OCI-LY3 (cell line): ENCODE data around the gene TTC13.

Experiments used
- H2AFZ ChIP-seq: fragments of 200-600, 300-600 bp; shearing (Covaris generic); 2 replicates; pipeline ENCODE4 v1.6.0; 2014; ENCODE audit warnings: antibody characterized with exemption, low read depth, low read length
- H3K27ac ChIP-seq: fragments of 200-600, 300-600 bp; sonication (generic); 2 replicates; pipeline ENCODE4 v1.5.1; 2014; ENCODE audit warnings: mild to moderate bottlenecking, low read length, moderate library complexity, mixed read lengths
- H3K27me3 ChIP-seq: fragments of 200-600, 300-600 bp; sonication (generic); 2 replicates; pipeline ENCODE4 v1.6.1; 2014; ENCODE audit warnings: low read depth, low read length, mixed read lengths
- H3K36me3 ChIP-seq: fragments of 200-600, 300-600 bp; sonication (generic); replicated peaks from 2 replicates; pipeline ENCODE3; 2014; ENCODE audit warnings: low read depth, low read length, mixed read lengths
- H3K4me1 ChIP-seq: fragments of 300-600, 200-600 bp; sonication (generic); 2 replicates; pipeline ENCODE4 v1.6.1; 2014; ENCODE audit warnings: low read length, mixed read lengths
- H3K4me2 ChIP-seq: fragments of 200-600, 300-600 bp; sonication (generic); 2 replicates; pipeline ENCODE4 v1.6.1; 2014; ENCODE audit warnings: low read length, mixed read lengths
- H3K4me3 ChIP-seq: fragments of 300-600, 200-600 bp; sonication (generic); 2 replicates; pipeline ENCODE4 v1.5.1; 2014; ENCODE audit warnings: antibody characterized with exemption, mild to moderate bottlenecking, low read length, moderate library complexity
- H3K79me2 ChIP-seq: fragments of 300-600, 200-600 bp; shearing (Covaris generic); 2 replicates; pipeline ENCODE4 v1.6.1; 2014; ENCODE audit warnings: mild to moderate bottlenecking, low read length, mixed read lengths
- H3K9ac ChIP-seq: fragments of 300-600, 200-600 bp; shearing (Covaris generic); 2 replicates; pipeline ENCODE4 v1.6.0; 2014; ENCODE audit warnings: mild to moderate bottlenecking, low read length, moderate library complexity
- H3K9me3 ChIP-seq: fragments of 200-600, 300-600 bp; shearing (Covaris generic); 2 replicates; pipeline ENCODE4 v1.6.1; 2014; ENCODE audit warnings: low read length, mixed read lengths; ENCODE audit not compliant: insufficient read depth
- H4K20me1 ChIP-seq: fragments of 200-600, 300-600 bp; sonication (generic); 2 replicates; pipeline ENCODE4 v1.6.1; 2016; ENCODE audit warnings: low read length, mixed read lengths; ENCODE audit not compliant: insufficient read depth
- EZH2phosphoT487 ChIP-seq: fragments of 200-600 bp; shearing (Covaris generic); IDR thresholded peaks from 2 replicates; pipeline ENCODE4 v1.6.1; 2018; ENCODE audit warnings: antibody characterized with exemption, mixed run types, low read depth
- TF ChIP-seq, protein P1 (sequence below): fragments of 200-600, 300-600 bp; sonication (generic); IDR thresholded peaks from 2 replicates; pipeline ENCODE4 v1.5.1; 2014; ENCODE audit warnings: antibody characterized with exemption, low read length, low read depth

The TTC13 gene

GRCh38 chr1:230909974-230910754 lies 68.5 kb downstream of the TTC13 start:
- Histone ChIP-seq H3K9ac (no peak overlapping the region), H3K9me3 (no peaks in the 10 kb centered on the region), H4K20me1 (no peaks in the 10 kb centered on the region), H3K79me2 (no peaks in the 10 kb centered on the region), H3K27ac (no peak overlapping the region), H3K36me3 (peaks cover 32% of the 10 kb centered on the region), H2AFZ (no peak overlapping the region), H3K27me3 (no peaks in the 10 kb centered on the region), H3K4me1 (no peaks in the 10 kb centered on the region), H3K4me3 (no peak overlapping the region), H3K4me2 (no peak overlapping the region)
- no peak for TF ChIP-seq EZH2phosphoT487
- TF ChIP-seq, protein P1, sequence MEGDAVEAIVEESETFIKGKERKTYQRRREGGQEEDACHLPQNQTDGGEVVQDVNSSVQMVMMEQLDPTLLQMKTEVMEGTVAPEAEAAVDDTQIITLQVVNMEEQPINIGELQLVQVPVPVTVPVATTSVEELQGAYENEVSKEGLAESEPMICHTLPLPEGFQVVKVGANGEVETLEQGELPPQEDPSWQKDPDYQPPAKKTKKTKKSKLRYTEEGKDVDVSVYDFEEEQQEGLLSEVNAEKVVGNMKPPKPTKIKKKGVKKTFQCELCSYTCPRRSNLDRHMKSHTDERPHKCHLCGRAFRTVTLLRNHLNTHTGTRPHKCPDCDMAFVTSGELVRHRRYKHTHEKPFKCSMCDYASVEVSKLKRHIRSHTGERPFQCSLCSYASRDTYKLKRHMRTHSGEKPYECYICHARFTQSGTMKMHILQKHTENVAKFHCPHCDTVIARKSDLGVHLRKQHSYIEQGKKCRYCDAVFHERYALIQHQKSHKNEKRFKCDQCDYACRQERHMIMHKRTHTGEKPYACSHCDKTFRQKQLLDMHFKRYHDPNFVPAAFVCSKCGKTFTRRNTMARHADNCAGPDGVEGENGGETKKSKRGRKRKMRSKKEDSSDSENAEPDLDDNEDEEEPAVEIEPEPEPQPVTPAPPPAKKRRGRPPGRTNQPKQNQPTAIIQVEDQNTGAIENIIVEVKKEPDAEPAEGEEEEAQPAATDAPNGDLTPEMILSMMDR, result no peak

DNA sequence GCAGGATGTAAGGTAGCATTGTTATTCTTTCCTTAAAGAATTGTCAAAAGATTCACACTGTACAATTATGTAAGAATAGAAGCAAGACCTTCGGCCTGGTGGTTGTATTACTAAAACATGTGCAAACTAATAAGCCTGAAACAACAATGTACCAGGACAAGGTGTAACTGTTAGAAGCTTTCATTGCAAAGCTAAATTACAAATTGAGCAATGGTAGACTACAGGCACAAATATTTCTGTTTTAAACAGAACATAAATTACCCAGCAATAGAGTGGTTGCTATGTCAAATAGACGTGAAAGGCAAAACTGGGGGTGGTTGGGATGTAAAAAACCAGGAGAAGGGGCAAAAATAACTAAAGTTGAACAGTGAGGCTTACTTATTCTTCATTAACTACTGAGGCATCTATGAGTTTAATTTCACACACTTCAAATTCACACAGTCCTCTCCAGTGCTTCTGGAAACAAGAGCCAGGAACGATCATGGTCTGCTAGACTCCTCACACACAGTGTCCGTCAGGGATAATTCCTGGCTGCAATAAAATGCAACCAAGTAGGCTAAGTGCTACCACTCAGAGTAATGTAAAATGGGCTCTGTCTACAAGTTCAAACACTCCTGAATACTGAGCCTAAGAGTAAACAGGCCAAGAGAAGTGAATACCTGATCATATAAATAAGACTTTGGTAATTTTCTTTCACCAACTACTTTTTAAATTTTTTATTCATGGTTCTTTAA lies 71.0 kb downstream of the TTC13 start:
- no peak for TF ChIP-seq EZH2phosphoT487
- TF ChIP-seq, protein P1, result no peak
- Histone ChIP-seq H3K4me2 (no peak overlapping the region), H3K79me2 (no peaks in the 10 kb centered on the region), H3K36me3 (peaks cover 26% of the 10 kb centered on the region), H2AFZ (no peak overlapping the region), H4K20me1 (no peaks in the 10 kb centered on the region), H3K9ac (no peak overlapping the region), H3K9me3 (no peaks in the 10 kb centered on the region), H3K27ac (no peak overlapping the region), H3K4me1 (no peaks in the 10 kb centered on the region), H3K4me3 (no peak overlapping the region), H3K27me3 (no peaks in the 10 kb centered on the region)

DNA sequence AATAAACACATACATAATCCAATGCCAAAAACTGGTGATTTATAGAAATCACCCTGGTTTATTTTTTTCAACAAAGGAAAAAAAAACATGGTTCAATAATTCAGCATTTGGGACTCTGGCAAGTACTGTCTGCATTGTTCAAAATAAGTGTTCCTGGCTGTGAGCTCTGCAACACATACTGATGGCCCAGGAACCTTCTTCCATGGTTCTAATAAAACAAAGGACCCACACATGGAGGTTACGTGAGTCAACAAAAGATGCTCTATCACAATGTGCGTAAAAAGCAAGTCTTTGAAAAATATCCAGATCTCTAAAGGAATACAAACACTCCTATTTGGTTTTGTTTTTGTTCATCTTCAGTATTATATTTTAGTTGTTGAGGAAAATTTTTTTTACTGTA lies 72.4 kb downstream of the TTC13 start:
- Histone ChIP-seq H3K9me3 (no peaks in the 10 kb centered on the region), H4K20me1 (no peaks in the 10 kb centered on the region), H3K4me1 (no peaks in the 10 kb centered on the region), H3K4me2 (no peak overlapping the region), H2AFZ (no peak overlapping the region), H3K27ac (no peak overlapping the region), H3K79me2 (no peaks in the 10 kb centered on the region), H3K4me3 (no peak overlapping the region), H3K9ac (no peak overlapping the region), H3K36me3 (peaks cover 22% of the 10 kb centered on the region), H3K27me3 (no peaks in the 10 kb centered on the region)
- TF ChIP-seq EZH2phosphoT487, result no peak
- TF ChIP-seq, protein P1, result no peak

DNA sequence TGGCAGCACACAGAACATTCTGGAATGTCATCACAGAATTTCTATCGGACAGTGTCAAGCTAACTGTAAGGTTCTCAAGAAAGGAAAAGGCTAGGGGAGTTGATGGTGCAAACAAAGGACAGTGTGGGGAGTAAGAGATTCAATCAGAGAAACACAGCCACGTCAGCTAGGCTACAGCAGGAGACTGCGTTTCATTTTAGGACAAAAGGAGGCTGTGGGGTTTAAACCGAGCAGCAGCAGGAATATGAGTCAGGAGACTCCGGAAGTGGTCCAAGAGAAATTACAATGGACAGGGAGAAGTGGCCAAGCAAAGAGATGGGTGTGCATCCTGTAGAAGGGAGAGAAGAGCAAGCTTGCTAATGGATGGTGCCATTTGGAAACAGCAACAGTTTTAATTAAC lies 72.9 kb downstream of the TTC13 start:
- no peak overlapping the region for H3K4me2 ChIP-seq
- TF ChIP-seq EZH2phosphoT487, result no peak
- TF ChIP-seq, protein P1, result no peak

More for the DNA sequence above, 72.9 kb downstream of the TTC13 start:
- Histone ChIP-seq H3K4me3 (no peak overlapping the region), H3K27ac (no peak overlapping the region), H3K27me3 (no peaks in the 10 kb centered on the region), H3K9ac (no peak overlapping the region), H4K20me1 (no peaks in the 10 kb centered on the region), H3K79me2 (no peaks in the 10 kb centered on the region), H3K9me3 (no peaks in the 10 kb centered on the region), H2AFZ (no peak overlapping the region), H3K36me3 (peaks cover 22% of the 10 kb centered on the region), H3K4me1 (no peaks in the 10 kb centered on the region)
